ENCODE data around the gene ERN2. TPM values are rescaled to one million over a fixed set of nuclear protein-coding genes. Genes with fewer than 3 reads are reported as not detected.

Gene ERN2
- total RNA-seq = not detected in 2 replicates

DNA sequence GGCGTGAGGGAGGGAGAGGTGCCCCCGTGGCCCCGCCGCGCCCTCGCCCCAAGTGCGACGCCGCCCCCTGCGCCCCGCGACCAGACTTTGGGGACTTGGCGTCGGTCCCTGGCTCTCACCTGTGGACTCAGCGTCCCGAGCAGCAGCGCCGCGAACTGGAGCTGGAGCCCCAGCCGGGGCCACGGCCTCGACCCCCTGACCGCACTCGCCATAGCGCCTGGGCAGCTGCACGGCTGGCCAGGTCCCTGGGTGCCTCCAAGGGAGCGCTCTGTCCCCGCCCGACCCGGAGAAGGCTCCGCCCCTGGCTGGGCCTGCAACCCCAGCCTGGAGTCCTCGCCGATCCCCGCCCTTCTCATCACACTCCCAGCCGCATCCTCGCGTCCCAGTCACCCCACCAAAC is at the start of gene ERN2:
ERN2 (minus strand) TSS at position 247 of the 400 bp plus-strand sequence; CDS start at position 212, 35 bp downstream.
- H3K27ac Mint-ChIP-seq = no peak within 1 kb of the TSS
- CTCF ChIA-PET = no interaction called here
- DNase-seq (no peak), ATAC-seq (ENCODE audit: low read depth) (no peak)
- intact Hi-C loops (cut with micrococcal nuclease) = no loop called here
- H3K9me3 Mint-ChIP-seq = peaks cover 7% of the 10 kb centered on the region
- no peaks in the 10 kb centered on the region for H3K4me1 Mint-ChIP-seq
- POLR2A ChIA-PET = no interaction called here
- H3K4me3 Mint-ChIP-seq = no peak within 1 kb of the TSS
- no peak for TF ChIP-seq CTCF (IDR thresholded peaks at IDR 0.05)
- H3K27me3 Mint-ChIP-seq = peaks cover 49% of the 10 kb centered on the region
- H3K36me3 Mint-ChIP-seq (ENCODE audit: low read depth) = no peaks in the 10 kb centered on the region

DNA sequence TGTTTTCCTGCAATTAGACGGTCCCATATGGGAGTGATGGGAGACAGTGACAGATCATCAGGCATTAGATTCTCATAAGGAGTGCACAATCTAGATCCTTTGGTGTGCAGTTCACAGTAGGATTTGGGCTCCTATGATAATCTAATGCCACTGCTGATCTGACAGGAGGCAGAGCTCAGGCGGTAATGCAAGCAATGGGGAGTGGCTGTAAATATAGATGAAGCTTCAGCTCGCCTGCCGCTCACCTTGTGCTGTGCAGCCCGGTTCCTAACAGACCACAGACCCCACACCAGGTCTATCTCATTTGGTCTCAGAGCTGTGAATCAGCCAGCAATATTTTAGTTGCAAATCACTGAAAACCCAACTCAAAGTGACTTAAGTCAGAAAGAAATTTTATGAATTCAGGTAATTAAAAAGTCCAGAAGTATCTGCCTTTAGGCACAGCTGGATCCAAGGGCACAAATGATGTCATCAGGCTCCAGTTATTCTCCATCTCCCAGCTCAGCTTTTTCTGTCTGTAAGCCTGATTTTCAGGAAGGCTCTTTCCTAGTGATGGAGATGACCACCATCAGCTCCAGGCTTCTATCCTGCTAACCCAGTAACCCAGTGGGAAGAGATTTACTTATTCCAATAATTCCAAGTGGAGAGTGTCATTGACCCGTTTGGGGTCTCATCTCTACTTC is 45.1 kb upstream of the ERN2 start:
- Mint-ChIP-seq H3K4me1 (peaks cover 13% of the 10 kb centered on the region), H3K4me3 (no peak overlapping the region), H3K27me3 (peaks cover 45% of the 10 kb centered on the region), H3K36me3 (ENCODE audit: low read depth) (no peaks in the 10 kb centered on the region), H3K27ac (no peak overlapping the region), H3K9me3 (no peaks in the 10 kb centered on the region)
- POLR2A ChIA-PET = no interaction called here
- TF ChIP-seq CTCF (IDR thresholded peaks at IDR 0.05) = no peak
- intact Hi-C loops (cut with micrococcal nuclease) = no loop called here
- CTCF ChIA-PET = no interaction called here
- no peak for DNase-seq
- ATAC-seq (ENCODE audit: low read depth) = no peak

GRCh38 chr16:23757116-23757515 is 44.1 kb upstream of the ERN2 start:
- POLR2A ChIA-PET = no interaction called here
- no peak for ATAC-seq (ENCODE audit: low read depth)
- H3K27me3 Mint-ChIP-seq = peaks cover 47% of the 10 kb centered on the region

GRCh38 chr16:23755484-23755809 is 42.4 kb upstream of the ERN2 start:
- ChIA-PET CTCF (no interaction called here), POLR2A (no interaction called here)
- no peak for TF ChIP-seq CTCF (IDR thresholded peaks at IDR 0.05)
- Mint-ChIP-seq H3K4me1 (peaks cover 13% of the 10 kb centered on the region), H3K9me3 (no peaks in the 10 kb centered on the region), H3K27me3 (peaks cover 49% of the 10 kb centered on the region), H3K36me3 (ENCODE audit: low read depth) (no peaks in the 10 kb centered on the region), H3K4me3 (no peak overlapping the region), H3K27ac (no peak overlapping the region)
- DNase-seq (no peak), ATAC-seq (ENCODE audit: low read depth) (no peak)
- intact Hi-C loops (cut with micrococcal nuclease) = no loop called here

More at GRCh38 chr16:23757116-23757515, 44.1 kb upstream of the ERN2 start:
- H3K9me3 Mint-ChIP-seq = no peaks in the 10 kb centered on the region
- DNase-seq = no peak
- H3K4me1 Mint-ChIP-seq = peaks cover 13% of the 10 kb centered on the region
- no peak overlapping the region for H3K4me3 Mint-ChIP-seq
- no peaks in the 10 kb centered on the region for H3K36me3 Mint-ChIP-seq (ENCODE audit: low read depth)
- H3K27ac Mint-ChIP-seq = no peak overlapping the region
- CTCF ChIA-PET = no interaction called here
- intact Hi-C loops (cut with micrococcal nuclease) = no loop called here
- TF ChIP-seq CTCF (IDR thresholded peaks at IDR 0.05) = no peak

DNA sequence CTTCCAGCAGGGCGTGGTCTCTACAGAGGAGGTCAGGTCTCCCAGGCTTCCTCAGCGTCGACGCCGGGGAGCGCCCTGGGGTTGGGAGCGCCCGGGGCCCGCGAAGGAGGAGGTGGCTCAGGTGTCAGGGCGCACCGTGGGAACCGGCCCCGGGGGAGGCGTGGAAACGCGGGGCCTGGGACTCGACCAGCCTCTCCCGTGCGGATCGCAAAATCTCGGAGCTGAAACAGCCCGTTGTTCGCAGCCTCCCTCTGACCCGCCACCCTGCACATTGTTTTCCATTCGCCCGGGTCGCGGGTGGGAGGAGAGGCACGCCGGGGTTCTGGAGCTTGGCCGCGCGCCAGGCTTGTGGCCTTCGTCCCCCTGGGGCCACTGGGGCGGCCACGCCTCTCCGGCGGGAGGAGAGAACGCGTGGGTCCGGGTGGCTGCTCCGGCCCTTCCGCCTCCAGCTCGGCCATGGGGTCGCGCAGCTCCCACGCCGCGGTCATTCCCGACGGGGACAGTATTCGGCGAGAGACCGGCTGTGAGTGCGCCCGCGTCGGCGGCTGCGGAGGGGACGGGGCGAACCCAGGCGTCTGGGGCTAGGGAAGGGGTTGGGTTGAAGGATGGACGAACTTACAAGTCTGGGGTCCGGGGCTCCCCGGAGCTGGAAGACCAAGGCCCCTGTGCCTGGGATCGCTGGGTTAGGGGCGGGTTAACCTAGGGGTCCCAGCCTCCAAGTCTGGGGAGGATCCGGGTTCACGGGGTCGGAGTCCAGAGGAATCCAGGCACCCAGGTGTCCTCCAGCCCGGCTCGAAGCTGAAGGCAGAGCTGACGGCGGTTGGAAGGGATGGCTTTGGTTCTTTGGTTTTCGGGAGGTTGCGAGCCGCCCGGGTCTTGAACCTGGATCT is 41.8 kb upstream of the ERN2 start, which contains the start of gene CHP2:
CHP2 (plus strand) TSS at position 433 of the 890 bp plus-strand sequence; CDS start at position 457, 24 bp downstream.
- intact Hi-C loops (cut with micrococcal nuclease) = no loop called here
- POLR2A ChIA-PET = no interaction called here
- peak within 1 kb of the TSS; percentile 26 for H3K4me3 Mint-ChIP-seq

More for the DNA sequence above, 41.8 kb upstream of the ERN2 start, which contains the start of gene CHP2:
- ATAC-seq (ENCODE audit: low read depth) = no peak
- no peak for TF ChIP-seq CTCF (IDR thresholded peaks at IDR 0.05)
- peak; percentile 21 for DNase-seq
- peaks cover 49% of the 10 kb centered on the region for H3K27me3 Mint-ChIP-seq
- no peaks in the 10 kb centered on the region for H3K36me3 Mint-ChIP-seq (ENCODE audit: low read depth)
- CTCF ChIA-PET = no interaction called here
- no peaks in the 10 kb centered on the region for H3K9me3 Mint-ChIP-seq
- H3K27ac Mint-ChIP-seq = no peak within 1 kb of the TSS
- H3K4me1 Mint-ChIP-seq = peaks cover 10% of the 10 kb centered on the region
